Endothelial cell of umbilical vein (primary cell): Measurements from ENCODE around the gene PRKD2. TPM values are rescaled to one million over a fixed set of nuclear protein-coding genes. Genes with fewer than 3 reads are reported as not detected.

Experiments
- BruUV-seq: library from RNA; stranded (reverse); fragments of 400-500 nt; replicated peaks from 2 replicates; lab custom pipeline; 2021; lab: Mats Ljungman, UMichigan
- CTCF ChIA-PET: fragments of 300-600, 350-600 bp; sonication (Branson Sonifier 250); formaldehyde crosslinking; loops from one replicate; lab custom pipeline; 2021; ENCODE audit warnings: antibody characterized with exemption, inconsistent platforms; lab: Charles Lee
- POLR2A ChIA-PET: fragments of 300-600, 350-600 bp; sonication (Branson Sonifier 250); formaldehyde crosslinking; loops from one replicate; lab custom pipeline; 2021; ENCODE audit warnings: antibody characterized with exemption, inconsistent platforms; lab: Charles Lee
- DNase-seq: peaks from one replicate; pipeline ENCODE4 v3.0.0-alpha.2; 2011; ENCODE audit warnings: low read depth, low spot score
- FAIRE-seq: peaks from 2 replicates; lab custom pipeline; 2011; peaks lifted over from hg19 to GRCh38; lab: Jason Lieb, UNC
- H2AFZ ChIP-seq: 2 replicates; pipeline ENCODE4 v1.6.0; 2012; ENCODE audit warnings: low read depth, low read length, control low read depth, inconsistent platforms
- H3K27ac ChIP-seq: 2 replicates; pipeline ENCODE4 v1.5.1; 2011; ENCODE audit warnings: low read depth, mild to moderate bottlenecking, control low read depth, low read length, moderate library complexity; ENCODE audit not compliant: insufficient read depth
- H3K27me3 ChIP-seq, 2 experiments: 2 replicates each; pipeline versions ENCODE4 v1.6.0 to v1.6.1; 2011; ENCODE audit warnings: low read length in 2 of 2, mixed read lengths in 1 of 2; ENCODE audit not compliant: control insufficient read depth in 2 of 2, insufficient read depth in 2 of 2
- H3K36me3 ChIP-seq, 2 experiments: 2 replicates in 1 of 2; 3 replicates in 1 of 2; pipeline ENCODE4 v1.5.1; 2011; ENCODE audit warnings: low read length in 2 of 2, mild to moderate bottlenecking in 1 of 2, moderate library complexity in 1 of 2; ENCODE audit not compliant: control insufficient read depth in 2 of 2, insufficient read depth in 2 of 2; ENCODE audit errors: extremely low read depth in 1 of 2
- H3K4me1 ChIP-seq: 3 replicates; pipeline ENCODE4 v1.5.1; 2011; ENCODE audit warnings: mild to moderate bottlenecking, low read length; ENCODE audit not compliant: control insufficient read depth, insufficient read depth; ENCODE audit errors: extremely low read depth
- H3K4me2 ChIP-seq: 2 replicates; pipeline ENCODE4 v1.6.1; 2011; ENCODE audit warnings: low read length, control low read depth, mixed read lengths; ENCODE audit not compliant: insufficient read depth
- H3K4me3 ChIP-seq, 3 experiments: fragments of 200-600 bp in 1 of 3; sonication (generic), shearing (Covaris generic) in 1 of 3; replicated peaks in 1 of 3; 2 replicates each; pipeline ENCODE4 v1.5.1; 2011 to 2016; ENCODE audit warnings: control low read depth in 3 of 3, low read length in 3 of 3, mild to moderate bottlenecking in 2 of 3, inconsistent platforms in 1 of 3, low read depth in 1 of 3, moderate library complexity in 1 of 3; ENCODE audit not compliant: insufficient read depth in 1 of 3
- H3K79me2 ChIP-seq: 2 replicates; pipeline ENCODE4 v1.6.0; 2012; ENCODE audit warnings: low read length, inconsistent platforms; ENCODE audit not compliant: control insufficient read depth, insufficient read depth
- H3K9ac ChIP-seq: replicated peaks from 2 replicates; pipeline ENCODE3; 2011; ENCODE audit warnings: low read length, control low read depth; ENCODE audit not compliant: insufficient read depth; ENCODE audit errors: extremely low read depth
- H3K9me1 ChIP-seq: replicated peaks from 3 replicates; pipeline ENCODE4 v1.6.0; 2011; ENCODE audit warnings: mild to moderate bottlenecking, low read length; ENCODE audit not compliant: control insufficient read depth, insufficient read depth; ENCODE audit errors: extremely low read depth
- H3K9me3 ChIP-seq: replicated peaks from 2 replicates; pipeline ENCODE4 v1.5.1; 2012; ENCODE audit warnings: low read length, inconsistent platforms; ENCODE audit not compliant: control insufficient read depth, insufficient read depth
- H4K20me1 ChIP-seq: replicated peaks from 2 replicates; pipeline ENCODE3; 2011; ENCODE audit warnings: mild to moderate bottlenecking, low read length; ENCODE audit not compliant: control insufficient read depth, insufficient read depth; ENCODE audit errors: extremely low read depth
- EZH2 ChIP-seq: IDR thresholded peaks from 2 replicates; pipeline ENCODE4 v1.6.1; 2012; ENCODE audit warnings: borderline replicate concordance, low read depth, mild to moderate bottlenecking, moderate library complexity, low read length, inconsistent platforms; ENCODE audit not compliant: severe bottlenecking
- FOS ChIP-seq: IDR thresholded peaks from 2 replicates; pipeline ENCODE4 v1.6.1; 2011; ENCODE audit warnings: mild to moderate bottlenecking, low read length, moderate library complexity, borderline replicate concordance; ENCODE audit not compliant: insufficient read depth
- GATA2 ChIP-seq: IDR thresholded peaks from 2 replicates; pipeline ENCODE4 v1.7.0; 2011; ENCODE audit warnings: low read depth, mild to moderate bottlenecking, moderate library complexity, mixed read lengths, low read length; ENCODE audit not compliant: insufficient read length, insufficient read depth
- JUN ChIP-seq: IDR thresholded peaks from 2 replicates; pipeline ENCODE4 v1.6.1; 2011; ENCODE audit warnings: borderline replicate concordance, low read depth; ENCODE audit not compliant: insufficient read length, insufficient read depth
- MYC ChIP-seq: IDR thresholded peaks from one replicate; pipeline ENCODE4 v1.6.1; 2011; ENCODE audit warnings: mild to moderate bottlenecking, low read depth, low read length
- POLR2A ChIP-seq: IDR thresholded peaks from 2 replicates; pipeline ENCODE4 v1.6.1; 2012; ENCODE audit warnings: low read depth, mild to moderate bottlenecking, control low read depth, low read length
- POLR2AphosphoS5 ChIP-seq: IDR thresholded peaks from 2 replicates; pipeline ENCODE4 v1.6.1; 2012; ENCODE audit warnings: low read depth, mild to moderate bottlenecking, control low read depth, low read length, moderate library complexity; ENCODE audit not compliant: insufficient read depth
- dilution Hi-C: fragments of 300-500 bp; cut with MboI; formaldehyde crosslinking; loops from one replicate; pipeline ENCODE4 v1.15.0; 2019; ENCODE audit warnings: low sequenced_read_pairs; ENCODE audit not compliant: extremely low pct_ligation_motif_present
- intact Hi-C: fragments of 100-400 bp; cut with micrococcal nuclease; formaldehyde crosslinking; loops from one replicate; pipeline ENCODE4 v1.10.0; 2022
- polyA plus RNA-seq, 4 experiments: library from polyadenylated mRNA; depleted of rRNA in 3 of 4; stranded (reverse) in 3 of 4; unstranded in 1 of 4; fragments of >200 nt; gene quantifications; 2 replicates each; pipeline versions ENCODE4 v1.2.1 to v1.2.3, GENCODE V29; 2011 to 2012; ENCODE audit warnings: missing spikeins in 1 of 4
- total RNA-seq: library from RNA; stranded (reverse); gene quantifications from 2 replicates; pipeline ENCODE4 v1.2.3, GENCODE V29; 2021
- TF ChIP-seq, protein P1 (sequence below), 2 donors: IDR thresholded peaks; 1 replicate in 1 of 2; 2 replicates in 1 of 2; pipeline ENCODE4 v1.5.1; 2011; ENCODE audit warnings: low read length in 2 of 2, mild to moderate bottlenecking in 2 of 2, moderate library complexity in 2 of 2, control low read depth in 1 of 2, inconsistent platforms in 1 of 2, low read depth in 1 of 2; ENCODE audit not compliant: insufficient read depth in 1 of 2; ENCODE audit errors: extremely low read depth in 1 of 2
- TF ChIP-seq, protein P2 (sequence below): IDR thresholded peaks from 2 replicates; pipeline ENCODE4 v1.6.1; 2011; ENCODE audit not compliant: insufficient read depth, insufficient read length

Gene PRKD2
- total and polyA plus RNA-seq, 2 donors (not counting 3 experiments of a cell fraction or from before 2014, with no cell fraction given) = 40.4 to 94.9 TPM

DNA sequence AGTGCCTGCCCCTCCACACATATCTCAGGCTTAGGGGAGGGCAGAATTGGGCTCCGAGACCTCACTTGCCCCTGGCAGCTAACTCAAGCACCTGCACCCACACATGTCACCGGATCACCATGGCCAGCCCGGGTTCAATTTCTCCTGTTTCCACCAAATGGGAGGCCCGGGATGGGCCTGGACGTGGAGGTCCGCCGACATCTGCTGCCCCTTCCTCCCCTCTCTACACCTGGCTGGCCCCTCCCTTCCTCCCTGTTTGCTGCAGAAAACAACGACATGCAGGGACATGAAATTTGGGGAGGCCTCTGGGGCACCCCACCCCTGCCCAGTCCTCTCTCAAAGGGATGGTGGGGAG lies 1.3 kb downstream of the PRKD2 start:
- no peak for FAIRE-seq
- dilution Hi-C loops (no loop called here), intact Hi-C loops (loop anchor here (2.0 kb wide), 1 partner anchor 55 kb away; the partner anchor contains the start of gene DACT3)
- H3K27me3 ChIP-seq = no peaks in the 10 kb centered on the region
- no peaks in the 10 kb centered on the region for H3K9me1 ChIP-seq
- no peak for DNase-seq
- H3K4me2 ChIP-seq = peak overlapping the region; percentile 61
- H3K4me3 ChIP-seq = peak overlapping the region; percentile 76 to 96 (median 85)
- H4K20me1 ChIP-seq = no peaks in the 10 kb centered on the region
- peak overlapping the region; percentile 71 for H3K9ac ChIP-seq
- POLR2A ChIA-PET = no interaction called here
- H2AFZ ChIP-seq = no peak overlapping the region
- H3K36me3 ChIP-seq = peaks cover under 1 to 10% of the 10 kb centered on the region in 2 experiments
- no peaks in the 10 kb centered on the region for H3K9me3 ChIP-seq
- no TSS peak for BruUV-seq
- peaks cover 34% of the 10 kb centered on the region for H3K79me2 ChIP-seq
- CTCF ChIA-PET = interaction anchor here (1.7 to 5.4 kb wide), 3 partner anchors 7 to 14 kb away, joined by 8 to 74 read pairs (median 34); no protein-coding TSS in a partner anchor
- TF ChIP-seq FOS (no peak), POLR2A (no peak), JUN (no peak), POLR2AphosphoS5 (no peak), MYC (no peak), GATA2 (no peak), EZH2 (no peak)
- TF ChIP-seq, protein P1, sequence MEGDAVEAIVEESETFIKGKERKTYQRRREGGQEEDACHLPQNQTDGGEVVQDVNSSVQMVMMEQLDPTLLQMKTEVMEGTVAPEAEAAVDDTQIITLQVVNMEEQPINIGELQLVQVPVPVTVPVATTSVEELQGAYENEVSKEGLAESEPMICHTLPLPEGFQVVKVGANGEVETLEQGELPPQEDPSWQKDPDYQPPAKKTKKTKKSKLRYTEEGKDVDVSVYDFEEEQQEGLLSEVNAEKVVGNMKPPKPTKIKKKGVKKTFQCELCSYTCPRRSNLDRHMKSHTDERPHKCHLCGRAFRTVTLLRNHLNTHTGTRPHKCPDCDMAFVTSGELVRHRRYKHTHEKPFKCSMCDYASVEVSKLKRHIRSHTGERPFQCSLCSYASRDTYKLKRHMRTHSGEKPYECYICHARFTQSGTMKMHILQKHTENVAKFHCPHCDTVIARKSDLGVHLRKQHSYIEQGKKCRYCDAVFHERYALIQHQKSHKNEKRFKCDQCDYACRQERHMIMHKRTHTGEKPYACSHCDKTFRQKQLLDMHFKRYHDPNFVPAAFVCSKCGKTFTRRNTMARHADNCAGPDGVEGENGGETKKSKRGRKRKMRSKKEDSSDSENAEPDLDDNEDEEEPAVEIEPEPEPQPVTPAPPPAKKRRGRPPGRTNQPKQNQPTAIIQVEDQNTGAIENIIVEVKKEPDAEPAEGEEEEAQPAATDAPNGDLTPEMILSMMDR (IDR thresholded peaks at IDR 0.05; ENCODE audit: extremely low read depth in 1 of 2, insufficient read depth in 1 of 2, low read depth in 1 of 2, low read length in 2 of 2) = no peak
- TF ChIP-seq, protein P2, sequence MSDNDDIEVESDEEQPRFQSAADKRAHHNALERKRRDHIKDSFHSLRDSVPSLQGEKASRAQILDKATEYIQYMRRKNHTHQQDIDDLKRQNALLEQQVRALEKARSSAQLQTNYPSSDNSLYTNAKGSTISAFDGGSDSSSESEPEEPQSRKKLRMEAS = no peak
- H3K4me1 ChIP-seq = peaks cover 34% of the 10 kb centered on the region
- no peak overlapping the region for H3K27ac ChIP-seq
